ENCODE results near the gene C10orf62.

The C10orf62 gene

GRCh38 chr10:97599272-97599619 is 9.7 kb downstream of the C10orf62 start:
- H3K4me2 ChIP-seq (ENCODE audit: low read length): no peak overlapping the region
- no peaks in the 10 kb centered on the region for H3K9me3 ChIP-seq (ENCODE audit: control insufficient read depth, low read length)
- no peak for TF ChIP-seq CTCF (IDR thresholded peaks at IDR 0.05)
- H3K9ac ChIP-seq: no peak overlapping the region
- no peaks in the 10 kb centered on the region for H3K27me3 ChIP-seq (ENCODE audit: control insufficient read depth, insufficient read depth, low read length)
- H3K4me1 ChIP-seq: no peaks in the 10 kb centered on the region
- H3K27ac ChIP-seq: no peak overlapping the region
- no peak overlapping the region for H3K4me3 ChIP-seq (ENCODE audit: low read depth, low read length)
- H3K79me2 ChIP-seq: peaks cover 3% of the 10 kb centered on the region
- H2AFZ ChIP-seq: no peak overlapping the region
- no peaks in the 10 kb centered on the region for H3K36me3 ChIP-seq (ENCODE audit: control insufficient read depth, insufficient read depth, low read length)

GRCh38 chr10:97600616-97601015 is 11.1 kb downstream of the C10orf62 start:
- Histone ChIP-seq H2AFZ (no peak overlapping the region), H3K36me3 (ENCODE audit: control insufficient read depth, insufficient read depth, low read length) (no peaks in the 10 kb centered on the region), H3K9ac (no peak overlapping the region), H3K27ac (no peak overlapping the region), H3K27me3 (ENCODE audit: control insufficient read depth, insufficient read depth, low read length) (no peaks in the 10 kb centered on the region), H3K4me2 (ENCODE audit: low read length) (no peak overlapping the region), H3K9me3 (ENCODE audit: control insufficient read depth, low read length) (no peaks in the 10 kb centered on the region), H3K4me1 (no peaks in the 10 kb centered on the region), H3K4me3 (ENCODE audit: low read depth, low read length) (no peak overlapping the region), H3K79me2 (peaks cover 3% of the 10 kb centered on the region)
- TF ChIP-seq CTCF (IDR thresholded peaks at IDR 0.05): no peak

- no peak overlapping the region for H2AFZ ChIP-seq
- TF ChIP-seq CTCF (IDR thresholded peaks at IDR 0.05): no peak
- H3K27ac ChIP-seq: no peak overlapping the region
- H3K4me1 ChIP-seq: no peaks in the 10 kb centered on the region
- no peaks in the 10 kb centered on the region for H3K36me3 ChIP-seq (ENCODE audit: control insufficient read depth, insufficient read depth, low read length)
- peaks cover 3% of the 10 kb centered on the region for H3K79me2 ChIP-seq
- H3K4me2 ChIP-seq (ENCODE audit: low read length): no peak overlapping the region
- no peaks in the 10 kb centered on the region for H3K9me3 ChIP-seq (ENCODE audit: control insufficient read depth, low read length)
- H3K9ac ChIP-seq: no peak overlapping the region
- H3K4me3 ChIP-seq (ENCODE audit: low read depth, low read length): no peak overlapping the region
- H3K27me3 ChIP-seq (ENCODE audit: control insufficient read depth, insufficient read depth, low read length): no peaks in the 10 kb centered on the region
Observed at GRCh38 chr10:97601268-97602215, 12.0 kb downstream of the C10orf62 start.

GRCh38 chr10:97607095-97607636 is 17.6 kb downstream of the C10orf62 start:
- Histone ChIP-seq H3K4me3 (ENCODE audit: low read depth, low read length) (no peak overlapping the region), H3K9ac (no peak overlapping the region), H3K27ac (no peak overlapping the region), H3K36me3 (ENCODE audit: control insufficient read depth, insufficient read depth, low read length) (no peaks in the 10 kb centered on the region), H3K27me3 (ENCODE audit: control insufficient read depth, insufficient read depth, low read length) (no peaks in the 10 kb centered on the region), H3K4me1 (no peaks in the 10 kb centered on the region), H3K4me2 (ENCODE audit: low read length) (no peak overlapping the region), H2AFZ (no peak overlapping the region), H3K79me2 (no peaks in the 10 kb centered on the region), H3K9me3 (ENCODE audit: control insufficient read depth, low read length) (no peaks in the 10 kb centered on the region)
- TF ChIP-seq CTCF (IDR thresholded peaks at IDR 0.05): no peak
